C4-2B (cell line): Measurements from ENCODE around the gene ICAM5.

Experiments
- ZFX ChIP-seq: fragments of 450-650 bp; IDR thresholded peaks from 2 replicates; pipeline ENCODE4 v1.6.1; 2017
- TF ChIP-seq, protein P1 (sequence below): fragments of 450-650 bp; conservative IDR thresholded peaks from 2 replicates; pipeline ENCODE4 v1.5.1; 2017; ENCODE audit warnings: mild to moderate bottlenecking

DNA sequence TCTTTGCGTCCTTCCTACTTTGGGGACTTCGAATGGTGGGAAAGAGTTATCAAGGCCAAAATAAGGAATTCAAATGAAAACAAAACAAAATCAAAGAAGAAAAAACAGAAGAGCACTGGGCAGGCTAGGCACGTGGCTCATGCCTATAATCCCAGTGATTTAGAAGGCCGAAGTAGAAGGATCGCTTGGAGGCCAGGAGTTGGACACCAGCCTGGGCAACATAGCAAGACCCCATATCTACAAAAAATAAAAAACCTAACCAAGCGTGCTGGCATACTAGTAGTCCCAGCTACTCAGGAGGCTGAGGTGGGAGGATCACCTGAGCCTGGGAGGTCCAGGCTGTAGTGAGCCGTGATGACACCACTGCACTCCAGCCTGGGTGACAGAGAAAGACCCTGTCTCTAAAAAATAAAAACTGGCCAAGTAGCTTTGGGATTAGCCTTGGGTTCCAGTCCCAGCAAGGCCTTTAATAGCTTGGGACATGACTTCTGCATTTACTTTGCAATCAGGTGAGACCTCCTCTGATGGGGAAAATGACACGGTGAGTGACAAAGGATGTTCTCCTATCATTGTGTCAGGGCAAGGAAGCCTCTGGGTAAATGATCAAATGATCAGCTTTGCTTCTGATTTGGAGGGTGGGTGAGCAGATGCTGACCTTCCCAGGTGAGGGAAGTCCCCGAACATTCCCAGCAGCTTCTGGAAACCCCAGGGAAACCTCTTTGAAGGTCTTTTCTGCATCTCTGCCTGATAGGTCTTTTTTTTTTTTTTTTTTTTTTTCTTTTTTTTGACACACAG, 11.8 kb upstream of the ICAM5 start:
- TF ChIP-seq, protein P1, sequence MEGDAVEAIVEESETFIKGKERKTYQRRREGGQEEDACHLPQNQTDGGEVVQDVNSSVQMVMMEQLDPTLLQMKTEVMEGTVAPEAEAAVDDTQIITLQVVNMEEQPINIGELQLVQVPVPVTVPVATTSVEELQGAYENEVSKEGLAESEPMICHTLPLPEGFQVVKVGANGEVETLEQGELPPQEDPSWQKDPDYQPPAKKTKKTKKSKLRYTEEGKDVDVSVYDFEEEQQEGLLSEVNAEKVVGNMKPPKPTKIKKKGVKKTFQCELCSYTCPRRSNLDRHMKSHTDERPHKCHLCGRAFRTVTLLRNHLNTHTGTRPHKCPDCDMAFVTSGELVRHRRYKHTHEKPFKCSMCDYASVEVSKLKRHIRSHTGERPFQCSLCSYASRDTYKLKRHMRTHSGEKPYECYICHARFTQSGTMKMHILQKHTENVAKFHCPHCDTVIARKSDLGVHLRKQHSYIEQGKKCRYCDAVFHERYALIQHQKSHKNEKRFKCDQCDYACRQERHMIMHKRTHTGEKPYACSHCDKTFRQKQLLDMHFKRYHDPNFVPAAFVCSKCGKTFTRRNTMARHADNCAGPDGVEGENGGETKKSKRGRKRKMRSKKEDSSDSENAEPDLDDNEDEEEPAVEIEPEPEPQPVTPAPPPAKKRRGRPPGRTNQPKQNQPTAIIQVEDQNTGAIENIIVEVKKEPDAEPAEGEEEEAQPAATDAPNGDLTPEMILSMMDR: no peak
- no peak for TF ChIP-seq ZFX
